WTC11 (cell line): ENCODE results near the gene NOL4L. TPM values are rescaled to one million over a fixed set of nuclear protein-coding genes. Genes with fewer than 3 reads are reported as not detected.

Experiments used
- ATAC-seq: fragments of 200-7000 bp; cut with Tn5 transposase; 2 replicates; pipeline ENCODE4 v1.10.0; 2021; ENCODE audit warnings: mild to moderate bottlenecking, moderate library complexity
- CTCF ChIA-PET: fragments of 300-600 bp; sonication (Branson Sonifier 250); formaldehyde crosslinking; loops from one replicate; lab custom pipeline; 2021; ENCODE audit warnings: antibody characterized with exemption; lab: Charles Lee
- POLR2A ChIA-PET: fragments of 350-600 bp; sonication (Branson Sonifier 250); formaldehyde crosslinking; loops from one replicate; lab custom pipeline; 2021; ENCODE audit warnings: antibody characterized with exemption; lab: Charles Lee
- DNase-seq: peaks from one replicate; pipeline ENCODE4 v3.0.0; 2021; ENCODE audit warnings: low spot score
- H3K27ac Mint-ChIP-seq: 2 replicates; pipeline ENCODE4 v1.8.0; 2021; ENCODE audit warnings: mixed read lengths
- H3K27me3 Mint-ChIP-seq: 2 replicates; pipeline ENCODE4 v1.8.0; 2021; ENCODE audit warnings: low read depth, mild to moderate bottlenecking, moderate library complexity, mixed read lengths
- H3K36me3 Mint-ChIP-seq: 2 replicates; pipeline ENCODE4 v1.8.0; 2021; ENCODE audit warnings: mixed read lengths
- H3K4me1 Mint-ChIP-seq: 2 replicates; pipeline ENCODE4 v1.8.0; 2022; ENCODE audit warnings: mixed read lengths
- H3K4me3 Mint-ChIP-seq: 2 replicates; pipeline ENCODE4 v1.8.0; 2021; ENCODE audit warnings: mild to moderate bottlenecking, moderate library complexity, mixed read lengths
- H3K9me3 Mint-ChIP-seq: 2 replicates; pipeline ENCODE4 v1.8.0; 2021; ENCODE audit warnings: mixed read lengths
- EMX1 ChIP-seq: fragments of 250-450 bp; sonication (Bioruptor Pico); IDR thresholded peaks from 2 replicates; pipeline ENCODE4 v1.8.0; 2021; ENCODE audit warnings: mild to moderate bottlenecking
- ESRRA ChIP-seq: sonication (generic); formaldehyde crosslinking; IDR thresholded peaks from 2 replicates; pipeline ENCODE4 v1.8.1; 2022; ENCODE audit warnings: mild to moderate bottlenecking, missing genetic modification reagents, borderline replicate concordance
- FOXP1 ChIP-seq: sonication (generic); formaldehyde crosslinking; IDR thresholded peaks from 2 replicates; pipeline ENCODE4 v1.8.0; 2022; ENCODE audit warnings: missing genetic modification reagents, mild to moderate bottlenecking, moderate library complexity, borderline replicate concordance
- GABPB1 ChIP-seq: sonication (generic); formaldehyde crosslinking; IDR thresholded peaks from 2 replicates; pipeline ENCODE4 v1.8.1; 2023; ENCODE audit warnings: mild to moderate bottlenecking, missing genetic modification reagents
- HMGXB4 ChIP-seq: sonication (generic); formaldehyde crosslinking; IDR thresholded peaks from 2 replicates; pipeline ENCODE4 v1.8.1; 2023; ENCODE audit warnings: mild to moderate bottlenecking, moderate library complexity, missing genetic modification reagents
- NFE2L1 ChIP-seq: sonication (generic); formaldehyde crosslinking; IDR thresholded peaks from 2 replicates; pipeline ENCODE4 v1.8.1; 2023; ENCODE audit warnings: missing genetic modification reagents
- NR1H2 ChIP-seq: sonication (generic); formaldehyde crosslinking; IDR thresholded peaks from 2 replicates; pipeline ENCODE4 v1.9.0; 2021; ENCODE audit warnings: mild to moderate bottlenecking, moderate library complexity, missing genetic modification reagents
- TEAD1 ChIP-seq: sonication (generic); formaldehyde crosslinking; IDR thresholded peaks from 2 replicates; pipeline ENCODE4 v1.8.0; 2022; ENCODE audit warnings: mild to moderate bottlenecking, missing genetic modification reagents
- ZNF416 ChIP-seq: fragments of 250-450 bp; sonication (Bioruptor Pico); IDR thresholded peaks from 2 replicates; pipeline ENCODE4 v1.9.0; 2021; ENCODE audit warnings: mild to moderate bottlenecking, inconsistent platforms
- ZNF423 ChIP-seq: fragments of 250-450 bp; sonication (Bioruptor Pico); IDR thresholded peaks from 2 replicates; pipeline ENCODE4 v2.1.2; 2022; ENCODE audit warnings: mild to moderate bottlenecking, moderate library complexity
- total RNA-seq: library from RNA; stranded (reverse); gene quantifications from 3 replicates; pipeline ENCODE4 v1.2.3, GENCODE V29; 2021
- TF ChIP-seq, protein P1 (sequence below): fragments of 250-450 bp; sonication (Bioruptor Pico); IDR thresholded peaks from 2 replicates; pipeline ENCODE4 v1.9.0; 2021; ENCODE audit warnings: mild to moderate bottlenecking
- TF ChIP-seq, protein P2 (sequence below): fragments of 250-450 bp; sonication (Bioruptor Pico); IDR thresholded peaks from 2 replicates; pipeline ENCODE4 v2.1.2; 2022; ENCODE audit warnings: mild to moderate bottlenecking, moderate library complexity
- TF ChIP-seq, protein P3 (sequence below): fragments of 200-600 bp; IDR thresholded peaks from 2 replicates; pipeline ENCODE4 v1.8.0; 2022; ENCODE audit warnings: antibody characterized with exemption
- TF ChIP-seq, protein P4 (sequence below): fragments of 250-450 bp; sonication (Bioruptor Pico); IDR thresholded peaks from 2 replicates; pipeline ENCODE4 v1.8.0; 2021; ENCODE audit warnings: mild to moderate bottlenecking
- TF ChIP-seq, protein P5 (sequence below): sonication (generic); formaldehyde crosslinking; conservative IDR thresholded peaks from 2 replicates; pipeline ENCODE4 v1.8.1; 2023; ENCODE audit warnings: mild to moderate bottlenecking, low read depth, missing genetic modification reagents, moderate library complexity
- TF ChIP-seq, protein P6 (sequence below): sonication (generic); formaldehyde crosslinking; IDR thresholded peaks from 2 replicates; pipeline ENCODE4 v1.8.1; 2022; ENCODE audit warnings: low read depth, missing genetic modification reagents, borderline replicate concordance

Gene NOL4L
- total RNA-seq, 1 experiment from 2014 or later, result 29.0 TPM

DNA sequence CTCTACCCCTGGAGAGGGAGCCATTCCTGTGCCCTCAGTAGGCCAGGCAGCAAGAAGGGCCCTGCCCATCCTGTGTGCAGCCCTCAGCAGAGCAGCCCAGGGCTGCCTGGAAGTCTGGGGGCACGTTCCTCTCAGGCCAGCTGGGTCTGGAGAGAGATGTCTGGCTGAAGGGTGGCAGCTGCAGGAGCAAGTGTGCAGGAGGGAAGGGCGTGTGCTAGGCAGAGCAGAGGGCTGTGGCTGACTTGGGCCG is 62.7 kb downstream of the NOL4L start (continued):
- TF ChIP-seq FOXP1, result no peak
- no peak for TF ChIP-seq NR1H2 (CRISPR knock-in tag)
- TF ChIP-seq, protein P1, sequence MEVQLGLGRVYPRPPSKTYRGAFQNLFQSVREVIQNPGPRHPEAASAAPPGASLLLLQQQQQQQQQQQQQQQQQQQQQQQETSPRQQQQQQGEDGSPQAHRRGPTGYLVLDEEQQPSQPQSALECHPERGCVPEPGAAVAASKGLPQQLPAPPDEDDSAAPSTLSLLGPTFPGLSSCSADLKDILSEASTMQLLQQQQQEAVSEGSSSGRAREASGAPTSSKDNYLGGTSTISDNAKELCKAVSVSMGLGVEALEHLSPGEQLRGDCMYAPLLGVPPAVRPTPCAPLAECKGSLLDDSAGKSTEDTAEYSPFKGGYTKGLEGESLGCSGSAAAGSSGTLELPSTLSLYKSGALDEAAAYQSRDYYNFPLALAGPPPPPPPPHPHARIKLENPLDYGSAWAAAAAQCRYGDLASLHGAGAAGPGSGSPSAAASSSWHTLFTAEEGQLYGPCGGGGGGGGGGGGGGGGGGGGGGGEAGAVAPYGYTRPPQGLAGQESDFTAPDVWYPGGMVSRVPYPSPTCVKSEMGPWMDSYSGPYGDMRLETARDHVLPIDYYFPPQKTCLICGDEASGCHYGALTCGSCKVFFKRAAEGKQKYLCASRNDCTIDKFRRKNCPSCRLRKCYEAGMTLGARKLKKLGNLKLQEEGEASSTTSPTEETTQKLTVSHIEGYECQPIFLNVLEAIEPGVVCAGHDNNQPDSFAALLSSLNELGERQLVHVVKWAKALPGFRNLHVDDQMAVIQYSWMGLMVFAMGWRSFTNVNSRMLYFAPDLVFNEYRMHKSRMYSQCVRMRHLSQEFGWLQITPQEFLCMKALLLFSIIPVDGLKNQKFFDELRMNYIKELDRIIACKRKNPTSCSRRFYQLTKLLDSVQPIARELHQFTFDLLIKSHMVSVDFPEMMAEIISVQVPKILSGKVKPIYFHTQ, result no peak
- TF ChIP-seq, protein P2, sequence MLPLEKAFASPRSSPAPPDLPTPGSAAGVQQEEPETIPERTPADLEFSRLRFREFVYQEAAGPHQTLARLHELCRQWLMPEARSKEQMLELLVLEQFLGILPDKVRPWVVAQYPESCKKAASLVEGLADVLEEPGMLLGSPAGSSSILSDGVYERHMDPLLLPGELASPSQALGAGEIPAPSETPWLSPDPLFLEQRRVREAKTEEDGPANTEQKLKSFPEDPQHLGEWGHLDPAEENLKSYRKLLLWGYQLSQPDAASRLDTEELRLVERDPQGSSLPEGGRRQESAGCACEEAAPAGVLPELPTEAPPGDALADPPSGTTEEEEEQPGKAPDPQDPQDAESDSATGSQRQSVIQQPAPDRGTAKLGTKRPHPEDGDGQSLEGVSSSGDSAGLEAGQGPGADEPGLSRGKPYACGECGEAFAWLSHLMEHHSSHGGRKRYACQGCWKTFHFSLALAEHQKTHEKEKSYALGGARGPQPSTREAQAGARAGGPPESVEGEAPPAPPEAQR (CRISPR knock-in tag), result no peak

- H3K36me3 Mint-ChIP-seq, result no peaks in the 10 kb centered on the region
- CTCF ChIA-PET, result interaction anchor here (0.6 to 3.8 kb wide), 37 partner anchors 9 to 256 kb away, joined by 3 to 107 read pairs (median 4); partner anchors contain the start of gene C20orf203
- POLR2A ChIA-PET, result interaction anchor here (0.5 to 1.1 kb wide), 2 partner anchors 129 to 131 kb away, joined by 3 to 4 read pairs; no protein-coding TSS in a partner anchor
- TF ChIP-seq, protein P3, sequence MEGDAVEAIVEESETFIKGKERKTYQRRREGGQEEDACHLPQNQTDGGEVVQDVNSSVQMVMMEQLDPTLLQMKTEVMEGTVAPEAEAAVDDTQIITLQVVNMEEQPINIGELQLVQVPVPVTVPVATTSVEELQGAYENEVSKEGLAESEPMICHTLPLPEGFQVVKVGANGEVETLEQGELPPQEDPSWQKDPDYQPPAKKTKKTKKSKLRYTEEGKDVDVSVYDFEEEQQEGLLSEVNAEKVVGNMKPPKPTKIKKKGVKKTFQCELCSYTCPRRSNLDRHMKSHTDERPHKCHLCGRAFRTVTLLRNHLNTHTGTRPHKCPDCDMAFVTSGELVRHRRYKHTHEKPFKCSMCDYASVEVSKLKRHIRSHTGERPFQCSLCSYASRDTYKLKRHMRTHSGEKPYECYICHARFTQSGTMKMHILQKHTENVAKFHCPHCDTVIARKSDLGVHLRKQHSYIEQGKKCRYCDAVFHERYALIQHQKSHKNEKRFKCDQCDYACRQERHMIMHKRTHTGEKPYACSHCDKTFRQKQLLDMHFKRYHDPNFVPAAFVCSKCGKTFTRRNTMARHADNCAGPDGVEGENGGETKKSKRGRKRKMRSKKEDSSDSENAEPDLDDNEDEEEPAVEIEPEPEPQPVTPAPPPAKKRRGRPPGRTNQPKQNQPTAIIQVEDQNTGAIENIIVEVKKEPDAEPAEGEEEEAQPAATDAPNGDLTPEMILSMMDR, result peak; percentile 74
- TF ChIP-seq ZNF423 (CRISPR knock-in tag) (no peak), TEAD1 (CRISPR knock-in tag) (0 out of 2 replicates have a peak, but pooled peaks have one; percentile 16), GABPB1 (CRISPR knock-in tag) (peak; percentile 48; the same call in 1 of the 2 replicates)
- no peaks in the 10 kb centered on the region; the same call in 1 of the 2 replicates for H3K27me3 Mint-ChIP-seq
- peaks cover 8% of the 10 kb centered on the region for H3K4me1 Mint-ChIP-seq
- ATAC-seq (peak; percentile 95), DNase-seq (peak; percentile 92)
- H3K27ac Mint-ChIP-seq, result no peak overlapping the region
- no peaks in the 10 kb centered on the region for H3K9me3 Mint-ChIP-seq
- no peak overlapping the region; the same call in 1 of the 2 replicates for H3K4me3 Mint-ChIP-seq
These were observed 63.2 kb downstream of the NOL4L start for GRCh38 chr20:32521780-32522525.

DNA sequence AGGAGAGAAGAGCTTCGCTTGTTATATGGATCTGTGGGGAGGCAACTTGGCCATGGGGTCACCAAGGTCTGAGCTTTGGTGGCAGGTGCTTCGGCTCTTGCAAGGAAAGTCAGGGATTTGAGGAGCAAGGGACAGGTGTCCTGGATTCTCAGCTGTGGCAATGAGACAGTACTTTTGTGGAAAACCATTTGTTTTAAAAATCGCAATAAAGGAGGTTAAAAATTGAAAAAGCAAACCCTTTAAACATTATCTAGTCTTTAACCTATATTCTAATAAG is 64.3 kb downstream of the NOL4L start:
- DNase-seq (no peak), ATAC-seq (no peak)
- H3K4me1 Mint-ChIP-seq, result peaks cover 11% of the 10 kb centered on the region
- H3K27me3 Mint-ChIP-seq, result no peaks in the 10 kb centered on the region; the same call in 1 of the 2 replicates
- ChIA-PET POLR2A (no interaction called here), CTCF (interaction anchor here (0.9 to 3.8 kb wide), 5 partner anchors 63 to 160 kb away, joined by 5 to 107 read pairs (median 10); no protein-coding TSS in a partner anchor)
- no peaks in the 10 kb centered on the region for H3K36me3 Mint-ChIP-seq
- H3K4me3 Mint-ChIP-seq, result no peak overlapping the region
- H3K27ac Mint-ChIP-seq, result no peak overlapping the region
- TF ChIP-seq ZNF416 (CRISPR knock-in tag) (no peak), NFE2L1 (CRISPR knock-in tag) (no peak)
- H3K9me3 Mint-ChIP-seq, result no peaks in the 10 kb centered on the region

GRCh38 chr20:32519381-32519730 is 65.8 kb downstream of the NOL4L start:
- Mint-ChIP-seq H3K4me1 (peaks cover 11% of the 10 kb centered on the region), H3K36me3 (no peaks in the 10 kb centered on the region), H3K9me3 (no peaks in the 10 kb centered on the region), H3K4me3 (no peak overlapping the region), H3K27me3 (no peaks in the 10 kb centered on the region; the same call in 1 of the 2 replicates), H3K27ac (no peak overlapping the region)
- ATAC-seq (no peak), DNase-seq (no peak)
- ChIA-PET POLR2A (interaction anchor here (0.8 kb wide), 1 partner anchor 134 kb away, joined by 4 read pairs; no protein-coding TSS in a partner anchor), CTCF (interaction anchor here (1.5 kb wide), 1 partner anchor 133 kb away, joined by 6 read pairs; no protein-coding TSS in a partner anchor)
- TF ChIP-seq, protein P4, sequence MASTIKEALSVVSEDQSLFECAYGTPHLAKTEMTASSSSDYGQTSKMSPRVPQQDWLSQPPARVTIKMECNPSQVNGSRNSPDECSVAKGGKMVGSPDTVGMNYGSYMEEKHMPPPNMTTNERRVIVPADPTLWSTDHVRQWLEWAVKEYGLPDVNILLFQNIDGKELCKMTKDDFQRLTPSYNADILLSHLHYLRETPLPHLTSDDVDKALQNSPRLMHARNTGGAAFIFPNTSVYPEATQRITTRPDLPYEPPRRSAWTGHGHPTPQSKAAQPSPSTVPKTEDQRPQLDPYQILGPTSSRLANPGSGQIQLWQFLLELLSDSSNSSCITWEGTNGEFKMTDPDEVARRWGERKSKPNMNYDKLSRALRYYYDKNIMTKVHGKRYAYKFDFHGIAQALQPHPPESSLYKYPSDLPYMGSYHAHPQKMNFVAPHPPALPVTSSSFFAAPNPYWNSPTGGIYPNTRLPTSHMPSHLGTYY (CRISPR knock-in tag), result no peak
- TF ChIP-seq ESRRA (no peak), ZNF416 (CRISPR knock-in tag) (no peak), EMX1 (CRISPR knock-in tag) (no peak), HMGXB4 (CRISPR knock-in tag) (no peak)
- TF ChIP-seq, protein P5, sequence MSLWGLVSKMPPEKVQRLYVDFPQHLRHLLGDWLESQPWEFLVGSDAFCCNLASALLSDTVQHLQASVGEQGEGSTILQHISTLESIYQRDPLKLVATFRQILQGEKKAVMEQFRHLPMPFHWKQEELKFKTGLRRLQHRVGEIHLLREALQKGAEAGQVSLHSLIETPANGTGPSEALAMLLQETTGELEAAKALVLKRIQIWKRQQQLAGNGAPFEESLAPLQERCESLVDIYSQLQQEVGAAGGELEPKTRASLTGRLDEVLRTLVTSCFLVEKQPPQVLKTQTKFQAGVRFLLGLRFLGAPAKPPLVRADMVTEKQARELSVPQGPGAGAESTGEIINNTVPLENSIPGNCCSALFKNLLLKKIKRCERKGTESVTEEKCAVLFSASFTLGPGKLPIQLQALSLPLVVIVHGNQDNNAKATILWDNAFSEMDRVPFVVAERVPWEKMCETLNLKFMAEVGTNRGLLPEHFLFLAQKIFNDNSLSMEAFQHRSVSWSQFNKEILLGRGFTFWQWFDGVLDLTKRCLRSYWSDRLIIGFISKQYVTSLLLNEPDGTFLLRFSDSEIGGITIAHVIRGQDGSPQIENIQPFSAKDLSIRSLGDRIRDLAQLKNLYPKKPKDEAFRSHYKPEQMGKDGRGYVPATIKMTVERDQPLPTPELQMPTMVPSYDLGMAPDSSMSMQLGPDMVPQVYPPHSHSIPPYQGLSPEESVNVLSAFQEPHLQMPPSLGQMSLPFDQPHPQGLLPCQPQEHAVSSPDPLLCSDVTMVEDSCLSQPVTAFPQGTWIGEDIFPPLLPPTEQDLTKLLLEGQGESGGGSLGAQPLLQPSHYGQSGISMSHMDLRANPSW (CRISPR knock-in tag), result no peak
- TF ChIP-seq, protein P6, sequence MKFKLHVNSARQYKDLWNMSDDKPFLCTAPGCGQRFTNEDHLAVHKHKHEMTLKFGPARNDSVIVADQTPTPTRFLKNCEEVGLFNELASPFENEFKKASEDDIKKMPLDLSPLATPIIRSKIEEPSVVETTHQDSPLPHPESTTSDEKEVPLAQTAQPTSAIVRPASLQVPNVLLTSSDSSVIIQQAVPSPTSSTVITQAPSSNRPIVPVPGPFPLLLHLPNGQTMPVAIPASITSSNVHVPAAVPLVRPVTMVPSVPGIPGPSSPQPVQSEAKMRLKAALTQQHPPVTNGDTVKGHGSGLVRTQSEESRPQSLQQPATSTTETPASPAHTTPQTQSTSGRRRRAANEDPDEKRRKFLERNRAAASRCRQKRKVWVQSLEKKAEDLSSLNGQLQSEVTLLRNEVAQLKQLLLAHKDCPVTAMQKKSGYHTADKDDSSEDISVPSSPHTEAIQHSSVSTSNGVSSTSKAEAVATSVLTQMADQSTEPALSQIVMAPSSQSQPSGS (CRISPR knock-in tag), result no peak
